DOHH2 (cell line): ENCODE measurements around the gene MRPL18.

Experiments used
- CTCF ChIP-seq: fragments of 200-600 bp; sonication (generic); IDR thresholded peaks from one replicate; pipeline ENCODE4 v1.5.1; 2014; ENCODE audit warnings: antibody characterized with exemption, mild to moderate bottlenecking, low read depth, low read length; ENCODE audit not compliant: poor library complexity, severe bottlenecking
- EZH2phosphoT487 ChIP-seq: fragments of 200-600 bp; sonication (generic); IDR thresholded peaks from 2 replicates; pipeline ENCODE4 v1.6.1; 2017; ENCODE audit warnings: borderline replicate concordance, mild to moderate bottlenecking, antibody characterized with exemption, low read length, moderate library complexity, mixed read lengths

- TF ChIP-seq CTCF = no peak
- TF ChIP-seq EZH2phosphoT487 = no peak
Observed at GRCh38 chr6:159837511-159837910, 47.2 kb downstream of the MRPL18 start.
